NCI-H2227 (cell line): ENCODE results near the gene DDX59.

Source experiments
- DNase-seq: peaks from one replicate; lab custom pipeline; 2025; ENCODE audit not compliant: unreplicated experiment; lab: John Stamatoyannopoulos, UW

The DDX59 gene

DNA sequence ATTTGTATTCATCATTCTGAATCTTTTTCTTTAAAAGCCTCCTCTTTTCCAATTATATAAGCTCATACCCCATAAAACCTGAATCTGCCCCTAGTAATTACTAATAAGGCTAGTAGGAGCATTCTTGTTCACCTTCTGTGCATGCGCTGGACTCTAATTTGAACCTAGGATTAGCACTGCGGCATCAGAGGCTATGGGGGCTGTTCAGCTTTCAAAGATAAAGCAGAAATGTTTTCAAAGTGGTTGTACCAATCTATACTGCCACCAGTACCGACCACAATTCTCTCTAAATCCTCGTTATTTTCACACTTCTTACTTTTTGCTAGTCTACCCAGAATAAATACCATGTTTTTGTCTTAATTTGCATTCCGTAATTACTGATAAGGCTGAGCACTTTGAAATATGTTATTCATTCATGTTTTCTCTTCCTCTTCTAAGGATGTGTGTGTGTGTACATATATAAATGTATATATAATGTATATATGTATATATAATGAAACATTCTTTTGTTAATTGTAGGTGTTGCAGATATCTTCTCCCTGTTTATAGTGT, 1.6 kb upstream of the DDX59 start:
- DNase-seq: no peak

- peak; percentile 69 for DNase-seq
These were observed 773 bp upstream of the DDX59 start for GRCh38 chr1:200670242-200671118.

GRCh38 chr1:200668514-200669313, 993 bp downstream of the DDX59 start:
- no peak for DNase-seq

DNA sequence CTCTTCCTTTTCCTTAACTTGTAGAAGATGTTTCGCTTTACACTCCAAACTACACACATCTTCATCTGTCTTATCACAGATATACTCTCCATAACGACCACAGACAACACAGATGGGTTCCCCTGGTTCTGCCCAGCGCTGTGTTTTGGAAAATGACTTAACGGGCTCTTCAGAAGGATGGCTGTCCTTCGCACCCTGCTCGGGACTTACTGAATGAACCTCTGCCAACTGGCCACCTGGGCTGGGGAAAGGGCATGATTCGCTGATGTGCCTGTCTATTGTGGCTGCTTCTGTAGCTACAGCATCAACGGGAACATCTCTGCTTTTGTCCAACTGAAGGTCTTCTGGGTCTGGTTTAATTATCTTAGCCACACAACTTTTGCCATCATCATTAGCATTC, 3.4 kb downstream of the DDX59 start:
- DNase-seq: no peak

DNA sequence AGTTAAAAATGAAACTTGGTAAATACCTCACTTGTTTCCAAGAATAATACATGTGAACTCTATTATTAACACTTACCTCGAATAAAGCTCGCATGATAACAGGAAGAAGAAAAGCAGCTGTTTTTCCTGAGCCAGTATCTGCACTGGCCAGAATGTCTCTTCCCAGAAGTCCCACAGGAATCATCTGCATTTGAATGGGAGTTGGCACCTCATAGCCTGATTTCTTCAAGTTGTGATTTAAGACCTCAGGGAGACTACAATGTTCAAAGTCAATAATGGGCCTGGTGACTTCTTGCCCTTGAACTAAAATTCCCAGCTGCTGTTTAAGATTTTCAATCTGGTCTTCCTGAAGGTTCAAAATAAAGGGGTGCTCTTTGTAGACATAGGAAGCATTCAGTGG, 3.8 kb downstream of the DDX59 start:
- no peak for DNase-seq

GRCh38 chr1:200660719-200661118, 9.0 kb downstream of the DDX59 start:
- DNase-seq: no peak

- no peak for DNase-seq
These were observed 10.4 kb downstream of the DDX59 start for GRCh38 chr1:200659269-200659668.

DNA sequence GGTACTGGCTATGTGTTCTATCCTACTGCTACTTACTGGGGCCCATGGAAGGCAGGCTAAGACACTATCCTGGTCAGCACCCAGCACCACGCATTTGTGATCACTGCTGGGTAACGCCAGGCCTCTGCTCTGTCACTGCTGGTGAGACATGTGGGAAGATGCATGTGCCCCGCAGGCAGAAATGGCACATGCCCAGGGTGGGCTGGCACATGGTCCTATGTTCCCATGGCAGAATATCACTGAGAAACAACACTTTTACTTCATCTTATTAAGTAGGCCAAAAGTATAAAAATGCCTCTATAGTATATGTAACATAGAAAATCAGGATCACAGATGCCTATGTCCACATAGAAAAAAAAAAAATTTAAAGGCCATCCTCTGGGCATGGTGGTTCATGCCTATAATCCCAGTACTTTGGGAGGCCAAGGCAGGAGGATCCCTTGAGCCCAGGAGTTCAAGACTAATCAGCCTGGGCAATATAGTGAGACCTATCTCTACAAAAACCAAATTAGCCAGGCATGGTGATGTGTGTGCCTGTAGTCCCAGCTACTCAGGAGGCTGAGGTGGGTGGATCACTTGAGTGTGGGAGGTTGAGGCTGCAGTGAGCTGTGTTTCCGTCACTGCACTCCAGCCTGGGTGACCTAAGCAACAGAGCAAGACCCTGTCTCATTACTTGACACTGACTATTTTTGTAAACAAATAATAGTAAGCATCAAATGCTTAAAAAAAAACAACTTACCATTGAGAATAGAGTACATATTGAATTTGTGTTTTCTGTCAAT, 11.5 kb downstream of the DDX59 start:
- no peak for DNase-seq

DNA sequence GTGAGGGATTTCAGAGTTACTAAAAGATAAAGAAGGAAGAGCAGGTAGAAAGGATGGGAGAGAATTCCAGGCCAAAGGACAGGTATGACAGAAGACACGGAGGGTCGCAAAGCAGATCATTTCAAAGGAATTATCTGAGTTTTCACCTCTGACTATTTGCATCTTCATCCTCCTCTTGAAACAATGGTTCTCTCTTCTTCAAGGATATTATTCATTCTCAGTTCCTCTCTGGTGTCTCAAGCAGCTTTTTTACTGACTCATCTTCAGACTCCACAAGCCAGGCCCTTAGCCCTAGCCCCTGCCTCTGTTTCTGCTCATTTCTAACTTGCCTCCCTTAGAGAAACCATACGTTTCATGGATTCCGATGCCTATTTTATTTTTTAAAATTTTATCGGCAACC, 15.0 kb downstream of the DDX59 start:
- DNase-seq: no peak

GRCh38 chr1:200653022-200653462, 16.7 kb downstream of the DDX59 start:
- DNase-seq: no peak

- no peak for DNase-seq
These were observed 17.3 kb downstream of the DDX59 start for GRCh38 chr1:200652378-200652777.

- DNase-seq: no peak
These were observed 23.2 kb downstream of the DDX59 start for GRCh38 chr1:200646515-200646914.

GRCh38 chr1:200644021-200644420, 25.7 kb downstream of the DDX59 start:
- no peak for DNase-seq

DNA sequence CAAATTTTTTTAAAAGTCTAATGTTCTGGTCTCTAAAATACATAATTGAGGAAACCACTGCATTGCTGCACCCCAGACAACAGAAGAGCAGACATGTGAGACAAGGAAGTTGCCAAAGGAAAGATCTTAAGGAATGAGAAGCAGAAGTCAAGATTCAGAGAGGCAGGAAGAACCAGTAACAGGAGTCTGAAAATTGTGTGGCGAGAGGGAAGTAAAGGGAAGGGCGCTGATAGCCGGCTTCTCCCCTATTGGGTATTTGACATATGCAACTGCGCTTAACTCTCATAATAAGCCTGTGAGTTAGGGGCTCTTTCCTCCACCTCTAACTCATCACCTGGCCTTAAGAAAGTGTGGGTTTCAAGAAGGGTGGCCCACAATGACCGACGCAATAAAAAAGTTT, 27.2 kb downstream of the DDX59 start:
- DNase-seq: no peak

GRCh38 chr1:200640963-200641401, 28.7 kb downstream of the DDX59 start:
- DNase-seq: no peak

- no peak for DNase-seq
These were observed 29.2 kb downstream of the DDX59 start for GRCh38 chr1:200640373-200640962.

GRCh38 chr1:200638073-200638472, 31.6 kb downstream of the DDX59 start:
- DNase-seq: no peak

GRCh38 chr1:200636681-200637080, 33.0 kb downstream of the DDX59 start:
- no peak for DNase-seq

DNA sequence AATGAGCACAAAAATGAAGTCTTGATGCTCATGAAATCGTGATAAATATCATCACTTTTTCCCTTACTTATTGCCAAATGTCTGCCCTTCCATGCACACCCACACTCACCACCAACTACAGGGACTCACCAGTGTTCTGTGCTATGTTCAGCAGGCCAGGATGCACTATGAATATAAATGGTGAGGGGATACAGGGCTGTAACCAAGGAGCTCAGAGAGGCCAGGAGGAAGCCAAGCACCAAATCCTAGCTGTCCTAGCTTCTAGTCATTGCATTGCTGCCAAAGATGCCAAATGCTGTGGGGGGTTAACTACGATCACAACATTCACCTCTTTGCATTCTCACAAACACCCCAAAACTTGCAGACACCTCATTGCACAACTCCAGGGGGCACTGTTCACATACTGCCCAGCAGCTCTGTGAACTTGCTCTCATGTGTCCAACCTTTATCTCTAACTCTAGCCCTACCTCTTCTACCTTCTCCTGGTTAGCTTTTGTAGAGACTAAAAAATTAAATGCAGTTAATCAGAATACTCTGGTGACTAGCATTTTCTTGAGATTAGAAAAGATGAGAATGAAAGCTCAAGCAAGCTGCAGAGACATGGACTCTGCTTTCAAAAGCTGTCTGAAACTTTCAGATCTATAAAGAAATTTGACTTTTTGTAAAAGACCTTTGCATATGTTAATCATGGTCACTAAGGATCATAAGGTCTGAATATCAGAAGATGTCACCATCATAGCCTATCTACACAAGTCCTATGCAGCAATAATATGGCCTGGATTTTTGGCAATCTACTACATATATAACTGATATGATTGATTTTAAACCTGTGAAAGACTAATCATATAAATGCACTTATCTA, 35.2 kb downstream of the DDX59 start:
- DNase-seq: no peak

- DNase-seq: no peak
These were observed 38.3 kb downstream of the DDX59 start for GRCh38 chr1:200631375-200631774.
